A172 (cell line): Measurements from ENCODE around the gene HOPX. TPM values are rescaled to one million over a fixed set of nuclear protein-coding genes. Genes with fewer than 3 reads are reported as not detected.
A peak's percentile ranks its signal among the peaks of the same experiment; 100 is the strongest.
"Not testable (repeated sequence)": the region's sequence is repeated elsewhere in the genome, so short reads cannot be mapped to it uniquely, and the experiment has no call there.

Experiments
- DNase-seq: peaks from one replicate; pipeline ENCODE4 v3.0.0-alpha.2; 2015; ENCODE audit warnings: low spot score
- total RNA-seq: library from RNA; depleted of rRNA; stranded (reverse); fragments of >200 nt; shearing (Covaris generic); gene quantifications from 2 replicates; pipeline ENCODE4 v1.2.3, GENCODE V29; 2014

HOPX gene
- total RNA-seq, 1 experiment from 2014 or later, result not detected

DNA sequence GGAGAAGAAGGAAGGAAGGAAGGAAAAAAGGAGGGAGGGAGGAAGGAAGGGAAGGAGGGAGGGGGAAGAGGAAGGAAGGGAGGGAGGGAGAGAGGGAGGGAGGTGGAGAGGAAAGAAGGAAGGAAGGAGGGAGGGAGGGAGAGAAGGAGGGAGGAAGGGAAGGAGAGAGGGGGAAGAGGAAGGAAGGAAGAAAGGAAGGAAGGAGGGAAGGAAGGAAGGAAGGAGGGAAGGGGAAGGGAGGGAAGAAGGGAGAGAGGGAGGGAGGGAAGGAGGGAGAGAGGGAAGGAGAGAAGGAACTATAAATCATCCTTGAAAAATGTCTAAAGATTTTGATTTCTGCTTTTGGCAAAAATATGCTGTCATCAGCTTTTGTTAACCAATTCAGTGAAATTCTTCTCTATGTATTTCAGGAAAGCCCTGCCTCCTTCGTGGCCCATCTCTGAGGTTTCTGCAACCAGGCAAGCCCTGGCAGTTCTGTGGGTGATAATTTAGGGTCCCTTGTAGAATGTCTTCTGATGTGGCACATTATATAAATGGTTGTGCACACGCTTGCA lies 7.1 kb upstream of the HOPX start:
- no peak for DNase-seq

DNA sequence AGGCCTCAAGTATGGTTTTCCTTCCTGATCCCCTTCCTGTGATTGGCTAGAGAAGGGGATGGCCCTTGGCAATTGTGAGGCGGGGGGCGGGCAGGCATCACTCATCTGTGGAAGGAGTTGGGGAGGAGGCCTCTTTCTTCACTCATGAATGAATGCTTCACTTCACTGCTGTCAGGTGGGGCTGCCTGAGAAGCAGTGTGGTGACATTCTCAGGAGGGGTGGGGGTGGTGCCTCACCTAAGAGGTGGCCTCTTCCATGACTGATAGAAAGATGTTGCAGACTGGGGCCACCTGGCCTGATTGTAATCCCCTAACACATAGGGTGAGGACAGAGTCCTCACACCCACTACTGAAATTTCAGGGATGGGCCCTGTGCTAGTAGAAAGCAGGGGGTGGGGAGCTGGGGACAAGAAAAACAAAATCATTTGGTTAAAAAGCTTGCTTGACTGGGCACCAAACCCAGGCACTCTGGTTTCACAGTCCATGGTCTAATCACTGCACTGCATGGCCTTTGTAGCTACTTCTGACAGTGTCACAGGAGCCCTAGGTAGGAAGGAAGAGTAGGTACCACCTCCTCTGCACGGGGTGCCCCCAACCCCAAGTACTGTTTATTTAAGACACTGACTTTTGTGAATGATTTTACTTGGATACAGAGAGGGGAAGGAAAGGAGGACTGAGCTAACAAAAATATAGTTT lies 5.6 kb upstream of the HOPX start:
- no peak for DNase-seq

DNA sequence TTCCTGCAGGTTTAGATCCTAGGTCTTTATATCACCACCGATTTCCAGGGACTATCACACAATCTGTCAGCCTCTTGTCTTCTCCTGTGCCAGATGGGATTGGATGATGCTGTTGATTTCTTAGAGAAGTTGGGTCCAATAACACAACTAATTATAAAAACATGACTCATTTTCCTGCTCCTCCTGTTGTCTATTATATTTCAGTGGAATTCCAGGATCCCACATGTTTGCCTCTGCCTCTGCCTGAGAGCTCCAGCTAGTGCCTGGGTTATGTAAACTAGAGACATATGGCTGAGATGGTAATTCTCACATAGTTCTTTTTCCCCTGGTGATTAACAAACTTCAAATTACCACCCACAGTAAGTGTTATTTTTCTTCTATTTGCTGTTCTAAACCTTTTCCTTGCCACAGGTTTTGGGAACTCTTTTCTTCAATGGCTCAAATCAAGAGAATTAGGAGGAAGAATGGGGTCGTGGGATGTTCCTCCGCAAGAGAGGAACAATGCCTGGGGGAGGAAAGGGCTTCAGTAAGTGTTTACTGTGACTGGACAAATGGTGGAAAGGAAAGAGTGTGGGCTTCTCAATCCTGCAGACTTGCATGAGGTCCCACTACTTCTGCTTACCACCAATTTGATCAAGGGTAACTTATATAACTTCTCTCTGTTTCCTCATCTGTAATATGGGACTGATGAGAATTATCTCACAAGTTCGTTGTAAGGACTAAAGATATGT lies 3.4 kb upstream of the HOPX start:
- DNase-seq, result peak; percentile 19

DNA sequence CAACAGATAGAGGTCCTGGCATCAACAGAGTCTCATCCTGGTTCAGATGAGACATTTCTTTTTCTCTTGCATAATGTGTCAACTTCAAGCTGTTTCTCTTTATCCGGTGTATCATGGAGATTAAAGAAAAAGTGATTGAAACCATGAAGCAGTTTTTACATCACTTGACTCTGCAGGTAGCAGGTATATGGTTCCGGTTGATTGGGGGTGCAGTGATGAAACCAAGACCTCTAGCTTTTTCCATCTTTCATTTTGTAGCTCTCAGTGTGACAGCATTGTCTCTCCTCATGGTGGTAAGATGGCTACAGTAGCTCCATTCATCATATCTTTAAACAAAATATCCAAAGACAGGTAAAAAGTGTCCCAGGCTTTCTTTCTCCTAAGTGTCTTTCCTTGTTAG lies 2.4 kb upstream of the HOPX start:
- no peak for DNase-seq

DNA sequence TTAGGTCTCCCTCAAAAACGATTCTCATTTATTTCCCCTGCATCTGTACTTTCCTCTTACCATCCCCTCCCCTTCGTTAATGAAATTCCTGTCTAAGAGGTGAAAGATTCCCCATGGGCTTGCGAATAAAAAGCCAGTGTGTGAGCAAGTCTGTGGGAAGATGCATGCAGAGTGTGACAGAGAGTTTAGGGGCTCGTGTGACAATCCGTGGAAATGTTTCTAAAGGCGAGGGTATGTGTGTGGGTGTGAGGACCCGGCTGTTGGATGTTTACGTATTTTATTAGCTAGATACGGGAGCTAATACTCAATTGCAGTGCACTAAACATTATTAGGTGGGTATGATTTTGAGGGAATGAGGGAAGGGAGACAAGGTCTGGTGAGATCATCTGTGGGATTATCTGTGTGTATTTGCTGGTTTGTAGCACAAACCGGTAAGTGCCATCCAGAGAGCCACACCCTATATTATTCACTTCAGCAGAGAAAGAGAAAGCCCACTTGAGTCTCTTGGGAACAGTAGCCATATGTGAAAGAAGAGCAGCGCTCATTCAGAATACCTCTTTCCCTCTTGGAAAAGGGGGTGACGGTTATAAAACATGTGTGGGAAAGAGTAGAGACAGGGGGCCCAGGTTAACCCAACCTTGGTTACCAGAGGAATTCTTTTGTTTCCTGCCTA lies 893 bp upstream of the HOPX start:
- DNase-seq, result no peak

DNA sequence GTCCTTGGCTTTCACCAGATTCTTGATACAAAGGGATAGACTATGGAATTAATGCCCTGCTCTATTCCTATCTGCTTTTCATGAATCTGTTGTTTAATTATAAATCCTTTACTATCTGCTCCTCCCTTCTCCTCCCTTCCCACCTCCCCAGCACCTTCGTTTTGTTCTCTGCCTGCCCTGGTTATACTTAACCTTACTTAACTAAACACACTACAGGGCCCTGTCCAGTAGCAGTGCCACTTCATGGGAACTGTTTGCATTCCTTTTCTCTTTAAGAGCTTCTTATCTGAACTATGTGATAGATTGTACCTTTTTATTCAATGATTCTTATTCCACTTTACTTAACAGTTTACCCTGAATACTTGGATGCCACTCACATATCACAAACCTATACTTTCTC lies 830 bp downstream of the HOPX start:
- DNase-seq, result no peak

DNA sequence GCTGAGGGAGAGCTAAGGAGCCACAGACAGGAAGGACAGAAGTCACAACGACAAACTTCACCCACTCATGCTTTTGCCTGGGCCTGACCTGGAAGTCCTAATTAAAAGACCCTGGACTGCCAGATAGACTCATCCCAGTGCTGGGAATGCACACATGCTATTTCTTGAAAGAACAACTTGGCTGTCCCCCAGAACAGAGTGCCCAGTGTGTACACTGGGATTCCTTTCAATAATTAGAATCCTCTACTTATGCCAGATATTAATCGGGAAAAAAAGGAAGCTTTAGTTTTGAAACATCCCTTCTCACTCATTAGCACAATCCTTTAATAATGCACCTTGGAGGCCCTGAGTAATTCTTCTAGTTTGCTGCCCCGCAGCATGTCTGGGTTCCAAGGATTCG lies 3.4 kb downstream of the HOPX start:
- no peak for DNase-seq

DNA sequence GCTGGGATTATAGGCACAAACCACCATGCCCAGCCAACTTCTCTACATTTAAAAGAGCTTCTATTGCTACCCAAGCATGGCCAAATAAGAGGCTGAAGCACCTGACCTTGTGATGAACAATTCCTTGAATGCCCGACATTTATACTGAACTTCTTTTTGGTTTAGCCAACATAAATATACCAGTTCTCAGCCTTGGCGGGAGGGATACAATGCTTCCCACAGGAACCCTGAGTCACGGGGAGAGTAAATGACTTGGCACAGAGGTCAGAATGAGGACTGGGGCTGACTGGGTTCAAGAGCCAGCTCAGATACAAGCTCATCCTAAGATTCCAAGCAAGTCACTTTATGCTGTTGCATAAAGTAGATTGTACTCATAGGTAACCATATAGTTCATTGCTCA lies 6.1 kb downstream of the HOPX start:
- DNase-seq, result no peak

DNA sequence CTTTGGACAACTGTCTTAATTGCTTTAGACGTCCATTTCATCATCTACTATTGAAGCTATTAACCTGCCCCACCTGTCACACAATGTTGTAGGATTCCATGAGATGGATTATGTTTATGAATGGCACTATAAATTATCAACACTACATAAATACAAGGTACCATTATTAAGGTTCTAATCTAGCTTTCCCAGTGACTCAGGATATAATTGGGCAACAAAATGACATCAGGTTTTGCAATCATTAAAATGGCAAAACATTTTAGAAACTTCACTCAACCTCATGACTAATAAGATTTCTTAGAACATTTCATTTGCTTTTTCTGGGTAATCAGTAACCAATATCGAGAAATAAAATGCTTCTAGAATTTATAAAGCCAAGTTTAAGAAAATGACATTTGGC lies 9.2 kb downstream of the HOPX start:
- DNase-seq, result no peak

DNA sequence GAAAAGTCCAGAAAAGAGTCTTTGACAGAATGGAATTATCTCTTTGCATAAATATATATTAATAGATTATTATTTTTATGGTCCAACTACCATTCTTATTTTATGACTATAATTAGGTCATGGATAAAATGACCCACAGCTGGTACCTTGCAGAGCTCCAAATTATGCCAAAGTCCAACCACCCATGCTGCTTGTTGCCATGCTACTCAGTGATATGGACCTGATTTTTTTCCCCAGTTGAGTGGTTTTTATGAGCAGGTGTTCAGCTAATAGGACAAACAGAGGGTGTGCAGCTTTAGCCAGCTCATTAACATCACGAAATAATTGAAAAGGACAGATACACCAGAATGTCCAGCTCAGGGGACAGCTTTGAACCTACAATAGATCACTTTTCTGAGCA lies 9.7 kb downstream of the HOPX start:
- no peak for DNase-seq

DNA sequence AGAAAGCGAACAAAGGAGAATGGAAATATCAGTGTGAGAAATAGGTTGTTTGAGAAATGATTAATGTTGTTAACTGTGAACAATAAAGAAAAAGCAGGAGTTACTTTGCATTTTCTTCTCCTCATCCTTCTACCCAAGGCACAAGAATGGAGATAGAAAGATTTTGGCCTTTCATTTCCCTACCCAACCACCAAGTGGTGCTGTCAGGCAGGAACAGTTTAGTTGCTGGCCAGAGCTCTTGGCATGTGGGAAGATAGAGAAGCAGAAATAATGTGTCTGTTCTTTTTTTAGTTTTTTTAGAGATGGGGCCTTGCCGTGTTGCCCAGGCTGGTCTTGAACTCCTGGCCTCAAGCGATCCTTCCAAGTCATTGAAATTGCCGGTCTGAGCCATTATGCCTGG lies 12.8 kb downstream of the HOPX start:
- DNase-seq, result no peak

DNA sequence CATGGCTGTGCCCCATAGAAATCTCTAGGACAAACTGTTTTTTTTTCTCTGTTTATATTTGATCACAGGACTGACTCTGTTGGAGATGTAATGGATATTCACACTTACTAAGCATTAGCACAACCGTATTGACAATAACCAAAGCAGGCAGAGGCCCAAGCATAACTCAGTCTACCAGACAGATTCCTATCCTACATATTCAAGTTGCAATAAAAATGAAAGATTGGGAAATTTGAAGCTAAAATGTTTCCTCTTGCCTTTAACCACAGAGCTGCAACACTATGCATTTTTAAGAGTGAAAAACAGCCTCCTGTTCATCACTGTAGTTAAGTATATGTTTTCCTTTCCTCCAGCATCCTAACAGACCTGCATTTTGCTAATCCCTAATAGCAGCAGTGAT lies 13.7 kb downstream of the HOPX start:
- not testable (repeated sequence) for DNase-seq

DNA sequence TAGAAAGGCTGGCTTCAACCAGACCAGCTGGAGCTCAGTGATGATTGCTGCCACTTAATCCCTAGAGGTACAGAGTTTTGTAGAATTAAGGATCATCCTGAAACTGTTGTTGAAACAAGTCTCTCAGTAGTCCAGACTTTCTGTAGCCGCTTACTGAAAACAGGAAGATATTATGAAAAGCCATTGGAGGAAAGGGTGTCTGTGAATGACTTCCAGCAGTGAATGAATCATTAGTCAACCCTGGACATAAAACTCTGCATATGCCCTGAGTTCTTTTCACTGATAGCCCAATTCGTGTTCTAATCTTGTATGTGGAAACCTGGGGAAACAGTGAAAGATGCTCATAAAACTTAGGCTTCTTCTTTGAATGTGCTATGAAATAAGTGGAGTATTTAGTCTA lies 14.8 kb downstream of the HOPX start:
- DNase-seq, result no peak

DNA sequence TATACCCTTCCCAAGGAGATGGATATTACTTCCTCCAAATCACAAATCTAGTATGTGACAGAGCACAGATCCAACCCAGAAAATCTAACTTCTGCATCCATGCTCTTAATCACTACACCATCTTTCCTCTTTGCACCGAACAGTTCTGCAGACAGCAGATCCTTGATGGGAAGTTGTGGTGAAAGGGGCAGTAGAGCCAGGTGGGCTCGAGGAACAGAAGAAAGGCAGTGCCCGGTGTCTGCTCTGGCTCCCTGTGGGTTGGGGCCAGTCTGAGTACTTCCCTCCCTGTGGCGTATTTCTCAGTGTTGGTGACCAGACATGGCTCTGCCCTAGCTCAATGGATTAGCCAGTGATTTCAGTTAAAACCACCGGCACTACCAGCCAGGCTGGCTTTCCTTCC lies 15.3 kb downstream of the HOPX start:
- no peak for DNase-seq

DNA sequence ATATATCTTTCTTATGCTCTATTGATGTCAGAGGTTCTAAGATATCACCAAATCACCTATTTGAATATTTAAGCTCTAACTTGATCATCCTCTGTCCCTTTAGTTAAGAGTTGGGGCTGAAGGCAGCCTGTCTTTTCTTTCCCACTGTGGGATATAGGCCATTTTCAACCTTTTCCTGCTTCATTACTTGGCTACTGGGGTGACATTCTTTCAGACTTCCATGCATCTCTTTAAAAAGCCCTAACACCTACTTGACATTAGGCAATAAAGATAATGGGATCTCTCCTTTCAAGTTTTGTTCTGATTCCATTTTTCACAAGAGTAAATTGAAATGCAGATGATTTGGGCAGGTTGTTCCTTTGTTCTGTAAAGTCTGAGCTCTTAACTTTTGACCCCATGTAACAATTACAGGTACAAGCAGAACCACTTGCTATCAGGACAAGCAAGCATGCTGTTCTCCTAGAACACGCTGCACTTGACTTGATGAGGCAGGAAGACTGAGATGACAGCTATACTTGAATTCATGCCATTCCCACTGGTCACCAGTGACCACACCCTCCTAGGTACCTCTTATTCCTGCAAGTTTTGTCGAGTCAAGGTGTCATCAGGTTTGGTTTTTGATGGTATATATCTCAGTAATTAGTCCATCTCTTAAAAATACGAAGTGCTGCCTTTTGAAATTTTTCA lies 18.2 kb downstream of the HOPX start:
- no peak for DNase-seq

DNA sequence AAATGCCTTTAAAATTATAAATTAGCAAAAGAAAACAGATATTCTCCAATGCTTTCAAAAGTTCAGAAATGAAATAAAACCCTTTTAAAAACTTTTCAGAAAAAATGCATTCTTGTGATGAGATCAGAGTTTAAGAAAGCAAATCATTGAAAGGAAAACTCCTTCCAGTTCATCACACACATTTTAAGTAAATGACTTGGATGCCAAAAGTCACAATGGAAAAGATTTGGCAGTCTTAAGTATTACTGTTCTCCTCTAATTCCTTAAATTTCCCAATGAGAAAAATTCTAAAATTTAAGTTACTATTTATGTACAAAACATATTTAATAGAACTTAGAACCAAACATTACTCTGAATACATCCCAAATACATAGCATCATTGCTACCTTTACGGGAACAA lies 21.1 kb downstream of the HOPX start:
- DNase-seq, result no peak

DNA sequence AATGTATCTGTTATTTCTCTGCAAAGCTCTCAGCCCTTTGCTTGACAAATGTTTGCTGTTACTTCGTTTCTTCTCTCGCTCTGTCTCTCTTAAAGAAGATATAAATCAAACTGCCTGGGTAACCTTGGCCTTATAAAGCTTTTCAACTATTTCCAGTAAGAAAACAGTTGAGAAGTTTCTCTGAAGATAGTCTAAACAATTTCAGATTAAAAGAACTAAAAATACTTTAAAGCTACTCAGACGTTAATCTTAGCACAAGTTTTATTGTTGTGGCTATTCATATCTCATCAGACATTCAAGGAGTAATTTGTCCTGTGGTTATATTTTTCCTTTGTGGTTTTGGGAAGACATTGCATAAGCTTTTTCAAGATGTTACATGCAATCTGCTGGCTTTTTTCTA lies 22.6 kb downstream of the HOPX start:
- DNase-seq, result peak; percentile 28

DNA sequence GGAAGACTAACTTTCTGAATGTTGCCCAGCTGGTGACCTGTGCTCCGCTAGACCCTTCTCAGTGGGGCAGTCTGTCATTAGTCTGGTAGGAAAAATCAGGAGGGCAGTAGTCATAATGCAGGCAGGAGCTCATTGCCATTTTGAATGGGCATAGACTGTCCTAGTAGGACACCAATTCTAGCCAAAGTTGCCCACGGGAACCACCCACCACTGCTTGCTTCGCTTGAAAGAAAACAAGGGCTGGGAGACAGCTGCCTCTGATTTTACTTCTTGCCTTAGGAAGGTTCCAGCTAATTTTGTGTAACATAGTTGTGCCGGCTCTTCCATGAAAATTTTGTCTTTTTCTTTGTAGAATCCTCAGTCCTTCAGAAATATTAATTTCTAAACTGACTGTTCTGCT lies 23.3 kb downstream of the HOPX start:
- no peak for DNase-seq

DNA sequence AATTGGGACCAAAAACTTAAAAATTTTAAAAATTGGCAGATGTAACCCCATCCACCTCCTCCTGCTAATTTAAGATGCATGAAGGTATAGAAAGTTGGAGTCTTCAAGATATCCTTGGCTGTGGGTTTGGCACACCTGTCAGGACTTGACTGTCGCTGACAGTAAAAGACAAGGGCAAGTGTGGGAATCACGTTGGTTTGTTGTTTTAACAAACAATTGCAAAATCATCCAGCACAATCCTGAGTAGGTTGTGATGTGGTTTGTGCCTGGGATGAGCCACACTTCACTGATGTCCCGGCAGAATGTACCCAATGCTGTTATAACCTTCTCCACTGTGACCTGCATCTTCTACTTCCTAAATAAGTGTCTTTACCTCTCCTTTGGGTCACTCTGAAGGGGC lies 24.0 kb downstream of the HOPX start:
- no peak for DNase-seq

DNA sequence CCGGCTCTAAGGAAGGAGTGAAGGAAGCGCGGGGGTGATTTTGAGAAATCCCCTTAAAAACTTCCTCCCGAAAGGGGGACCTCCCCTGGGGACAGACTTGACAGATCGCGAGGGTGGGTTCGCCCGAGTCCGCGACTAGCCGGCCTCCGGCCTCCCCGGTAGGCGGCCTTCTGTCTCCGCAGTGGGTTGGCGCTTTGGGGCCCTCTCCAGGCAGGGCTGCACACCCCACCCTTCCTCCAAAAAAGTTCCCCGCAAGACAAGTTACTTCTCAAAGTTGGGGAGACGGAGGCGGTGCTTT lies 24.8 kb downstream of the HOPX start:
- DNase-seq, result no peak

DNA sequence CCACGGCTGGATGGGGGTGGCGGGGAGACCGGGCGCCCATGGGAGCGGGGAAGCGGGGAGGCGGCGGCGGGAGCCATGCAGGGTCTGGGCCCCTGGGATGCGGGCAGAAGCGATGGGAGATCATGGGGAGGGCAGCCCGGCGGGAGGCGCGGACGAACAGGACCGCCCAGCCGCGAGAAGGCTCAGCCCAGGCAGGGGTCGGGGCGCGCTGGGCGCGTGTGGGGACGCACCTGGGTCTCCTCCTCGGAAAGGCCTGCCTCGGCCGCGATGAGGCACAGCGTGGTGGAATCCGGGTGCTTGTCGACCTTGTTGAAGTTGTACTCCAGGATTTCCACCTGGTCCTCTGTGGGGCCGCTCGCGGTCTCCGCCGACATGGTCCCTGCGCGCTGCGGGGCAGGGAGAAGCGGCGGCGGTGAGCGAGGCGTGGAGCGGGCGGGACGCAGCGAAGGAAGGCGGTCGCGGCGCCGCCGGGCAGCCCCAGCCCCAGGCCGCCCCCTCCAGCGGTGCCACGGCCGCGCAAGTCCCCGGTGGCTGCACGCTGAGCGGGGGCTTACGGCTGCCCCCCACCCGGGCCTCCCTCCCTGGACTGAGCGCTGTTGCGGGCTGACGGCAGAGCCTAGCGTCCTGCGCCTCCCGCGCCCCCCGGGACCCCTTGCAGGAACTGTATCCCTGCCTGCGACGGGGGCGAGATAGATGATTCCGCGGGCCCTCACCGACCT lies 25.3 kb downstream of the HOPX start:
- no peak for DNase-seq

DNA sequence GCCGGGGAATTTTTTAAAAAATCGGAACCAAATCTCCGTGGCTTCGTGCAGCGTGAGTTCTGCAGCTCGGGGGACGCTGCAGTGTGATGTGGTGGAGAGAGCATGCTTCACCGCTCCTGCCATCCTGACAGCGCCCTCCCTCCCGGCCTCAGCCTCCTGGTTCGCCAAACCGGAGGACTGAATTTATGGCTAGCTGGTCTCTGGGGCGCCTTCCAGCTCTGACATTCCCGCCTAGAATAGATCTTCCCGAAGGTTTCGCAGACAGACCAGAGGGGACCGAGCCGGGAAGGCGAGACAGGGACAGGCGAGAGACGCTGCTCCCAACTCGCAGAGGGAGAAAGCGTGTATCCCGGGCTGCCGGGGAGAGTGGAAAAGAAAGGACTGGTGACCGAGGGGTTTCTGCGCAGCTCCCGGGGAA lies 25.9 kb downstream of the HOPX start:
- no peak for DNase-seq
